ENCODE results near the gene NCKAP5L. TPM values are rescaled to one million over a fixed set of nuclear protein-coding genes. Genes with fewer than 3 reads are reported as not detected.

NCKAP5L gene
- total RNA-seq, 2 experiments from 2014 or later = 9.2 to 9.8 TPM

GRCh38 chr12:49744363-49744885 lies 83.8 kb downstream of the NCKAP5L start:
- Histone ChIP-seq H3K4me3 (ENCODE audit: low read length) (no peak overlapping the region), H3K27me3 (ENCODE audit: control insufficient read depth in 1 of 2, insufficient read depth in 2 of 2, low read length in 2 of 2) (no peaks in the 10 kb centered on the region), H3K4me1 (ENCODE audit: insufficient read depth, low read length) (peaks cover 65% of the 10 kb centered on the region), H3K27ac (ENCODE audit: low read depth in 1 of 2, low read length in 2 of 2) (no peak overlapping the region), H3K36me3 (ENCODE audit: insufficient read depth, low read length) (peaks cover 14% of the 10 kb centered on the region), H3K9me3 (ENCODE audit: control insufficient read depth in 1 of 2, insufficient read depth in 1 of 2, low read length in 2 of 2) (no peaks in the 10 kb centered on the region)
- Mint-ChIP-seq H3K27ac (peak overlapping the region; percentile 96), H3K27me3 (no peaks in the 10 kb centered on the region), H3K4me1 (ENCODE audit: low read depth) (peaks cover 77% of the 10 kb centered on the region), H3K4me3 (peak overlapping the region; percentile 74), H3K36me3 (ENCODE audit: low read depth) (peaks cover 61% of the 10 kb centered on the region), H3K9me3 (no peaks in the 10 kb centered on the region)
- DNase-seq (no peak), ATAC-seq (ENCODE audit: poor library complexity) (no peak)
- TF ChIP-seq, protein P1, sequence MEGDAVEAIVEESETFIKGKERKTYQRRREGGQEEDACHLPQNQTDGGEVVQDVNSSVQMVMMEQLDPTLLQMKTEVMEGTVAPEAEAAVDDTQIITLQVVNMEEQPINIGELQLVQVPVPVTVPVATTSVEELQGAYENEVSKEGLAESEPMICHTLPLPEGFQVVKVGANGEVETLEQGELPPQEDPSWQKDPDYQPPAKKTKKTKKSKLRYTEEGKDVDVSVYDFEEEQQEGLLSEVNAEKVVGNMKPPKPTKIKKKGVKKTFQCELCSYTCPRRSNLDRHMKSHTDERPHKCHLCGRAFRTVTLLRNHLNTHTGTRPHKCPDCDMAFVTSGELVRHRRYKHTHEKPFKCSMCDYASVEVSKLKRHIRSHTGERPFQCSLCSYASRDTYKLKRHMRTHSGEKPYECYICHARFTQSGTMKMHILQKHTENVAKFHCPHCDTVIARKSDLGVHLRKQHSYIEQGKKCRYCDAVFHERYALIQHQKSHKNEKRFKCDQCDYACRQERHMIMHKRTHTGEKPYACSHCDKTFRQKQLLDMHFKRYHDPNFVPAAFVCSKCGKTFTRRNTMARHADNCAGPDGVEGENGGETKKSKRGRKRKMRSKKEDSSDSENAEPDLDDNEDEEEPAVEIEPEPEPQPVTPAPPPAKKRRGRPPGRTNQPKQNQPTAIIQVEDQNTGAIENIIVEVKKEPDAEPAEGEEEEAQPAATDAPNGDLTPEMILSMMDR (IDR thresholded peaks at IDR 0.05) = no peak
- ChIA-PET CTCF (interaction anchor here (2.0 to 2.3 kb wide), 2 partner anchors 34 to 94 kb away, joined by 7 to 8 read pairs; no protein-coding TSS in a partner anchor), POLR2A (interaction anchor here (0.7 to 1.5 kb wide), 2 partner anchors 10 to 18 kb away, joined by 3 to 5 read pairs; no protein-coding TSS in a partner anchor)
- intact Hi-C loops (cut with DNase I, micrococcal nuclease) = loop anchor here (5.0 kb wide), 3 partner anchors 83 to 423 kb away; partner anchors contain the start of genes CERS5 (in 1 of the 2), MCRS1 (in 1 of the 2) and NCKAP5L (in 1 of the 2)

- Mint-ChIP-seq H3K9me3 (no peaks in the 10 kb centered on the region), H3K4me3 (peak overlapping the region; percentile 92), H3K4me1 (ENCODE audit: low read depth) (peaks cover 56% of the 10 kb centered on the region), H3K36me3 (ENCODE audit: low read depth) (peaks cover 43% of the 10 kb centered on the region), H3K27me3 (no peaks in the 10 kb centered on the region), H3K27ac (peak overlapping the region; percentile 96)
- intact Hi-C loops (cut with DNase I, micrococcal nuclease) = loop anchor here (1.0 to 5.0 kb wide), 11 partner anchors 21 to 425 kb away; partner anchors contain the start of genes NCKAP5L (in 2 of the 2), BCDIN3D (in 1 of the 2), CERS5 (in 1 of the 2) and MCRS1 (in 1 of the 2)
- no peaks in the 10 kb centered on the region for H3K27me3 ChIP-seq (ENCODE audit: control insufficient read depth in 1 of 2, insufficient read depth in 2 of 2, low read length in 2 of 2)
- no peaks in the 10 kb centered on the region for H3K9me3 ChIP-seq (ENCODE audit: control insufficient read depth in 1 of 2, insufficient read depth in 1 of 2, low read length in 2 of 2)
- peaks cover 47% of the 10 kb centered on the region for H3K4me1 ChIP-seq (ENCODE audit: insufficient read depth, low read length)
- ChIA-PET CTCF (interaction anchor here (0.6 to 2.7 kb wide), 36 partner anchors 8 to 419 kb away, joined by 3 to 53 read pairs (median 6); partner anchors contain the start of genes BCDIN3D, COX14, FMNL3 and NCKAP5L), POLR2A (interaction anchor here (0.7 to 2.2 kb wide), 50 partner anchors 8 to 1476 kb away, joined by 3 to 77 read pairs (median 6); partner anchors contain the start of genes BCDIN3D, COX14, DDX23 and FMNL3)
- TF ChIP-seq, protein P1 (IDR thresholded peaks at IDR 0.05) = no peak
- peak; percentile 68 to 96 (median 83) for DNase-seq
- H3K27ac ChIP-seq (ENCODE audit: low read depth in 1 of 2, low read length in 2 of 2) = peak overlapping the region; percentile 99
- H3K4me3 ChIP-seq (ENCODE audit: low read length) = peak overlapping the region; percentile 83
- peak; percentile 65 for ATAC-seq (ENCODE audit: poor library complexity)
- peaks cover 14% of the 10 kb centered on the region for H3K36me3 ChIP-seq (ENCODE audit: insufficient read depth, low read length)
These were observed 86.2 kb downstream of the NCKAP5L start for GRCh38 chr12:49741882-49742620.

Other genes with a start within 250 kb of the NCKAP5L start
- gene FAM186B, start 222.8 kb downstream of the NCKAP5L start, total RNA-seq = under 1 TPM; 0.64 to 0.74 TPM
- gene PRPF40B, start 204.9 kb downstream of the NCKAP5L start, total RNA-seq = 1 to 10 TPM; 4.7 to 6.5 TPM
- 10 to 100 TPM; 33.3 to 34.8 TPM for gene FMNL3, start 121.0 kb downstream of the NCKAP5L start, total RNA-seq
- 100 to 1,000 TPM; 274 to 279 TPM for gene TMBIM6, start 86.9 kb downstream of the NCKAP5L start, total RNA-seq
- 1 to 10 TPM; 2.8 to 3.9 TPM for gene BCDIN3D, start 14.7 kb upstream of the NCKAP5L start, total RNA-seq
- not detected for gene FAIM2, start 75.5 kb upstream of the NCKAP5L start, total RNA-seq
- not detected for gene AQP2, start 122.3 kb upstream of the NCKAP5L start, total RNA-seq
- gene AQP5, start 133.5 kb upstream of the NCKAP5L start, total RNA-seq = not detected
- gene AQP6, start 144.5 kb upstream of the NCKAP5L start, total RNA-seq = not detected
- 1 to 10 TPM; 3.0 to 3.3 TPM for gene RACGAP1, start 197.1 kb upstream of the NCKAP5L start, total RNA-seq
- gene ASIC1, start 229.2 kb upstream of the NCKAP5L start, total RNA-seq = 1 to 10 TPM; 1.5 to 2.8 TPM